Measurements from ENCODE around the gene HTRA1. TPM values are rescaled to one million over a fixed set of nuclear protein-coding genes. Genes with fewer than 3 reads are reported as not detected.

HTRA1 gene
- total and polyA plus RNA-seq, 12 donors, result 8.5 to 167 (median 78.0) TPM

DNA sequence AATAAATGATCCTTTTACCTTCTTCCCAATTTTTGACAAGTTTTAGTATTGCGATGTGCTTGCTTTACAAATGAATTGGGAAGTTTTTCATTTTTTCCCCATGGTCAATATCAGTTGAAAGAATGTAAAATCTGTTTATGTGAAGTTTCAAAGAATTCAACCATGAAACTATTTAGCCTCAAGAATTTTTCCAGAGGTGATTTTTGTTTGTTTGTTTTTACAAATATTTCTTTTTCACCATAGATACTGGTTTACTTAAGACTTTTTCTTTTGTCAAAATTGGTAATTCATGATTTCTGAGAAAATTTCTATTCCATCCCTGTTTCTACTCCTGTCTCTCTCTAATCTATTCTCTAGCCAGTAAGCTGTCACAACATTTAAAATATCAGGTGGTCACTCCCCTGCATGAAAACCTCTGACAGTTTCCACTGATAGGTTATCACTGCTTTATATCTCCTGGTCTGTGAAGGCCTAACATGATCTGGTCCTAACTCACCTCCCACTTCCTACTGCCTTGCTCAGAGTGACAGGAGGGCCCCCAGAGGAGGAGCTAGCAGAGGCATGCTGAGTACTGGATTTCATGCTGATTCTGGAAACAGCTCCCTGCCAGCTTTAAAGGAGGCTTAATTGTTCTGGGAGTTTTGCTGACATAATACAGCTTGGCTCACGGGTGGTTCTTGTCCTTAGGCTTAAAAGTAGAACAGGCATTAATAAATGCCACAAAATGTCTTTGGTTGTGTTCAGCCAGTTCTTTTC is 14.5 kb upstream of the HTRA1 start:
- Histone ChIP-seq H3K4me3 (no peak overlapping the region), H3K27ac (no peak overlapping the region), H3K27me3 (no peaks in the 10 kb centered on the region), H3K4me1 (replicated peaks in 1 of 2) (no peaks in the 10 kb centered on the region), H3K9me3 (replicated peaks in 1 of 3) (no peaks in the 10 kb centered on the region), H3K36me3 (replicated peaks in 1 of 2) (no peaks in the 10 kb centered on the region)
- no peak for DNase-seq
- intact Hi-C loops (cut with DNase I), result no loop called here
- TF ChIP-seq, protein P1, sequence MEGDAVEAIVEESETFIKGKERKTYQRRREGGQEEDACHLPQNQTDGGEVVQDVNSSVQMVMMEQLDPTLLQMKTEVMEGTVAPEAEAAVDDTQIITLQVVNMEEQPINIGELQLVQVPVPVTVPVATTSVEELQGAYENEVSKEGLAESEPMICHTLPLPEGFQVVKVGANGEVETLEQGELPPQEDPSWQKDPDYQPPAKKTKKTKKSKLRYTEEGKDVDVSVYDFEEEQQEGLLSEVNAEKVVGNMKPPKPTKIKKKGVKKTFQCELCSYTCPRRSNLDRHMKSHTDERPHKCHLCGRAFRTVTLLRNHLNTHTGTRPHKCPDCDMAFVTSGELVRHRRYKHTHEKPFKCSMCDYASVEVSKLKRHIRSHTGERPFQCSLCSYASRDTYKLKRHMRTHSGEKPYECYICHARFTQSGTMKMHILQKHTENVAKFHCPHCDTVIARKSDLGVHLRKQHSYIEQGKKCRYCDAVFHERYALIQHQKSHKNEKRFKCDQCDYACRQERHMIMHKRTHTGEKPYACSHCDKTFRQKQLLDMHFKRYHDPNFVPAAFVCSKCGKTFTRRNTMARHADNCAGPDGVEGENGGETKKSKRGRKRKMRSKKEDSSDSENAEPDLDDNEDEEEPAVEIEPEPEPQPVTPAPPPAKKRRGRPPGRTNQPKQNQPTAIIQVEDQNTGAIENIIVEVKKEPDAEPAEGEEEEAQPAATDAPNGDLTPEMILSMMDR (IDR thresholded peaks at IDR 0.05), result no peak
- TF ChIP-seq POLR2A (IDR thresholded peaks at IDR 0.05), result no peak
- 74 to 82% (median 78%) methylated on average over 2 of the region's 2 CpGs for WGBS, 4 donors

DNA sequence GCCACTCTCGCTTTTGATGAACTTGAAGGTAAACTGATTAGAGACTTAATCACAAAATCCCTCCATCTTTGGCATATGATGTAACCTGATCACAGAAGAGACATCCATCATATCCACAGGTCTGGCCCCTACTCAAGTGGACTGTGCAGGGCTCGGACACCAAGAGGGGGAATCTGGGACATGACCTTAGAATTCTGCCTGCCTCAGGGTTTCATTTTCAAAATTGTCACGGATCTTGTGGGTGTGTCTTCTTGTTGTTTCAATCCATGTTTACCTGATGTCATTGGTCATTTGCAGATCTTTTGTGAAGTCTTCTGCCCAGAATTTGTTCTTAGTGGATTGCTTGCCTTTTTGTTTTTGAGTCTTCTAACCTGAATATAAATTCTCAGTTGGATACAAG is 12.8 kb upstream of the HTRA1 start:
- no peaks in the 10 kb centered on the region for H3K36me3 ChIP-seq (replicated peaks in 1 of 2)
- H3K4me3 ChIP-seq, result no peak overlapping the region
- TF ChIP-seq POLR2A (IDR thresholded peaks at IDR 0.05), result no peak
- TF ChIP-seq, protein P1 (IDR thresholded peaks at IDR 0.05), result no peak
- no peaks in the 10 kb centered on the region for H3K27me3 ChIP-seq
- H3K4me1 ChIP-seq (replicated peaks in 1 of 2), result no peaks in the 10 kb centered on the region
- H3K9me3 ChIP-seq (replicated peaks in 1 of 3), result no peaks in the 10 kb centered on the region
- intact Hi-C loops (cut with DNase I), result no loop called here
- H3K27ac ChIP-seq, result no peak overlapping the region
- DNase-seq, result no peak
- 75 to 85% (median 79%) methylated on average over 3 of the region's 3 CpGs for WGBS, 4 donors

DNA sequence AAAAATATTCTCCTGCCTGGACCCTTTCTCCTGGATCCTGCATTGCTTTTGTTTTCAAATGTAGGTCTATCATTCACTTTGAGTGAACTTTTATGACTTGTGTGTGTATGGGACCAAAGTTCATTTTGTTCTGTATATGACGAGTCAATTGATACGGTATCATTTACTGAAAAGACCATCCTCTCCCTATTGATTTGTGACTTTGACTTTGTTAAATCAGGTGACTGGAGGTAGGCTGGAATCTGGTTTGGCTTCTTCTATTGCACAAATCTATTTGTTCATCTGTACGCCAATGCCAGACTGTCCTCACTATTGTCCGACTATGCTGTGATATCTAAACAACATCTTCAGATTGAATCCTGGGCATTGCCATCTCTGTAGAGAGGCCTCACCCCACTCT is 12.2 kb upstream of the HTRA1 start:
- H3K4me1 ChIP-seq (replicated peaks in 1 of 2), result no peaks in the 10 kb centered on the region
- DNase-seq, result no peak
- H3K9me3 ChIP-seq (replicated peaks in 1 of 3), result no peaks in the 10 kb centered on the region
- intact Hi-C loops (cut with DNase I), result no loop called here
- H3K27me3 ChIP-seq, result no peaks in the 10 kb centered on the region
- no peak for TF ChIP-seq POLR2A (IDR thresholded peaks at IDR 0.05)
- TF ChIP-seq, protein P1 (IDR thresholded peaks at IDR 0.05), result no peak
- no peak overlapping the region for H3K4me3 ChIP-seq
- H3K36me3 ChIP-seq (replicated peaks in 1 of 2), result no peaks in the 10 kb centered on the region
- WGBS, 4 donors, result 83 to 96% (median 95%) methylated on average over 4 of the region's 4 CpGs
- no peak overlapping the region for H3K27ac ChIP-seq

DNA sequence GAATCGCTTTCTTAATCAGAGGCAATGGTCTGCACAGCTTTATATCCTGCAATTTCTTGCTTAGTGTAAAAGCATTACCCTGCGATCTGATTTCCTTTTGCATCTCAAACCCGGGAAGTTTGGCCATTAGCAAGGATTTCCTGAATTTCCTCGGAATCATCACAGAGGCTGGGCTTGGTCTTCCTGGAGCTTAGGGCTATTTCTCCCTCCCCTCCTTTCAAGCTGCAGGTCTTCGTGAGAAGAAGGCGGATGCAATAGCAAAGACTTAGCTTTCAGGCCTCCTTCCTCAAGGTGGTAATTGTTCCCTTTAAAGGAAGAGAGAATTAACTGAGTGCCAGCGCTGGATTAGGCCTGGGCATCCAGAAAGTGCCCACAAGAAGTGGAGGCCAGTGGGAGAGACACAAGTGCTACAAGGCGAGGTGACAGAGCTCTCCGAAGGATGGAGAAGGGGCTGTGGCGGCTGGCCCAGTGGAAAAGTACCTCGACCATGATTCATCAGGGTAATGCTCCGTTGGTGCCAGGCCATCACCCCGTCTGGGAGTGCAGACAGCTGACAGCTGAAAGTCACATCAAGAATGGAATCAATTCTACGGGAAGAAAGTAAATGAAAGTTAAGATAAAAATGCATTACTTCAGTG is 10.9 kb upstream of the HTRA1 start:
- peak overlapping the region in 1 of 5 donors; percentile 29 for H3K27ac ChIP-seq
- no peak overlapping the region for H3K4me3 ChIP-seq
- H3K36me3 ChIP-seq (replicated peaks in 1 of 2), result no peaks in the 10 kb centered on the region
- H3K4me1 ChIP-seq (replicated peaks in 1 of 2), result no peaks in the 10 kb centered on the region
- DNase-seq, result peak in 2 of 7 donors; percentile 40 to 51
- H3K27me3 ChIP-seq, result no peaks in the 10 kb centered on the region
- no peak for TF ChIP-seq POLR2A (IDR thresholded peaks at IDR 0.05)
- TF ChIP-seq, protein P1 (IDR thresholded peaks at IDR 0.05), result no peak
- 58 to 70% (median 66%) methylated on average over 14 of the region's 14 CpGs for WGBS, 4 donors
- intact Hi-C loops (cut with DNase I), result no loop called here
- no peaks in the 10 kb centered on the region for H3K9me3 ChIP-seq (replicated peaks in 1 of 3)
